ENCODE results near the gene MYL6. TPM values are rescaled to one million over a fixed set of nuclear protein-coding genes. Genes with fewer than 3 reads are reported as not detected.

The MYL6 gene
- total RNA-seq, 1 donor from 2014 or later, result 859 TPM

GRCh38 chr12:56129206-56129941 is 28.8 kb upstream of the MYL6 start:
- peaks cover 47 to 60% (median 47%) of the 10 kb centered on the region in 3 donors for H3K4me1 ChIP-seq (ENCODE audit: control insufficient read depth in 3 of 3, insufficient read depth in 3 of 3, low read length in 3 of 3)
- peaks cover 38 to 40% (median 39%) of the 10 kb centered on the region in 3 donors for H3K36me3 ChIP-seq (ENCODE audit: control insufficient read depth in 3 of 3, insufficient read depth in 3 of 3, low read length in 3 of 3)
- peak overlapping the region; percentile 96 for H3K27ac ChIP-seq (ENCODE audit: low read depth, low read length)
- peak overlapping the region; percentile 93 to 97 (median 97) for H3K4me3 ChIP-seq (ENCODE audit: low read length in 3 of 3)
- peak overlapping the region; percentile 89 to 99 (median 96) for H3K9ac ChIP-seq (ENCODE audit: low read depth in 1 of 3, low read length in 3 of 3)
- H3K9me3 ChIP-seq (ENCODE audit: control insufficient read depth in 3 of 3, low read length in 3 of 3), result no peaks in the 10 kb centered on the region
- no peaks in the 10 kb centered on the region for H3K27me3 ChIP-seq (ENCODE audit: control insufficient read depth in 3 of 3, insufficient read depth in 3 of 3, low read length in 3 of 3)

- Histone ChIP-seq H3K27ac (ENCODE audit: low read depth, low read length) (peak overlapping the region; percentile 96), H3K36me3 (ENCODE audit: control insufficient read depth in 3 of 3, insufficient read depth in 3 of 3, low read length in 3 of 3) (peaks cover 40 to 45% (median 44%) of the 10 kb centered on the region in 3 donors), H3K9me3 (ENCODE audit: control insufficient read depth in 3 of 3, low read length in 3 of 3) (no peaks in the 10 kb centered on the region), H3K4me1 (ENCODE audit: control insufficient read depth in 3 of 3, insufficient read depth in 3 of 3, low read length in 3 of 3) (peaks cover 41 to 56% (median 44%) of the 10 kb centered on the region in 3 donors), H3K4me3 (ENCODE audit: low read length in 3 of 3) (peak overlapping the region; percentile 93 to 97 (median 97)), H3K9ac (ENCODE audit: low read depth in 1 of 3, low read length in 3 of 3) (peak overlapping the region; percentile 8 to 99 (median 96)), H3K27me3 (ENCODE audit: control insufficient read depth in 3 of 3, insufficient read depth in 3 of 3, low read length in 3 of 3) (no peaks in the 10 kb centered on the region)
These were observed 28.1 kb upstream of the MYL6 start for GRCh38 chr12:56129942-56130495.

GRCh38 chr12:56130876-56131275 is 27.3 kb upstream of the MYL6 start:
- Histone ChIP-seq H3K9ac (ENCODE audit: low read depth in 1 of 3, low read length in 3 of 3) (peak overlapping the region in 1 of 3 donors; percentile 99), H3K9me3 (ENCODE audit: control insufficient read depth in 3 of 3, low read length in 3 of 3) (no peaks in the 10 kb centered on the region), H3K4me3 (ENCODE audit: low read length in 3 of 3) (no peak overlapping the region), H3K27me3 (ENCODE audit: control insufficient read depth in 3 of 3, insufficient read depth in 3 of 3, low read length in 3 of 3) (no peaks in the 10 kb centered on the region), H3K36me3 (ENCODE audit: control insufficient read depth in 3 of 3, insufficient read depth in 3 of 3, low read length in 3 of 3) (peaks cover 43 to 50% (median 44%) of the 10 kb centered on the region in 3 donors), H3K27ac (ENCODE audit: low read depth, low read length) (peak overlapping the region; percentile 96), H3K4me1 (ENCODE audit: control insufficient read depth in 3 of 3, insufficient read depth in 3 of 3, low read length in 3 of 3) (peaks cover 33 to 48% (median 36%) of the 10 kb centered on the region in 3 donors)

- no peak overlapping the region for H3K27ac ChIP-seq (ENCODE audit: low read depth, low read length)
- peaks cover 77 to 84% (median 81%) of the 10 kb centered on the region in 3 donors for H3K36me3 ChIP-seq (ENCODE audit: control insufficient read depth in 3 of 3, insufficient read depth in 3 of 3, low read length in 3 of 3)
- H3K27me3 ChIP-seq (ENCODE audit: control insufficient read depth in 3 of 3, insufficient read depth in 3 of 3, low read length in 3 of 3), result no peaks in the 10 kb centered on the region
- no peak overlapping the region for H3K4me3 ChIP-seq (ENCODE audit: low read length in 3 of 3)
- H3K9ac ChIP-seq (ENCODE audit: low read depth in 1 of 3, low read length in 3 of 3), result no peak overlapping the region
- peaks cover 8 to 14% (median 11%) of the 10 kb centered on the region in 3 donors for H3K4me1 ChIP-seq (ENCODE audit: control insufficient read depth in 3 of 3, insufficient read depth in 3 of 3, low read length in 3 of 3)
- H3K9me3 ChIP-seq (ENCODE audit: control insufficient read depth in 3 of 3, low read length in 3 of 3), result no peaks in the 10 kb centered on the region
These were observed 23.3 kb upstream of the MYL6 start for GRCh38 chr12:56134897-56135296.

- Histone ChIP-seq H3K36me3 (ENCODE audit: control insufficient read depth in 3 of 3, insufficient read depth in 3 of 3, low read length in 3 of 3) (peaks cover 73 to 84% (median 83%) of the 10 kb centered on the region in 3 donors), H3K27ac (ENCODE audit: low read depth, low read length) (no peak overlapping the region), H3K27me3 (ENCODE audit: control insufficient read depth in 3 of 3, insufficient read depth in 3 of 3, low read length in 3 of 3) (no peaks in the 10 kb centered on the region)
These were observed 20.1 kb upstream of the MYL6 start for GRCh38 chr12:56137853-56138571.

GRCh38 chr12:56141946-56142784 is 16.0 kb upstream of the MYL6 start:
- Histone ChIP-seq H3K9me3 (ENCODE audit: control insufficient read depth in 3 of 3, low read length in 3 of 3) (no peaks in the 10 kb centered on the region), H3K27me3 (ENCODE audit: control insufficient read depth in 3 of 3, insufficient read depth in 3 of 3, low read length in 3 of 3) (no peaks in the 10 kb centered on the region), H3K36me3 (ENCODE audit: control insufficient read depth in 3 of 3, insufficient read depth in 3 of 3, low read length in 3 of 3) (peaks cover 70 to 71% (median 70%) of the 10 kb centered on the region in 3 donors), H3K4me1 (ENCODE audit: control insufficient read depth in 3 of 3, insufficient read depth in 3 of 3, low read length in 3 of 3) (peaks cover 10 to 13% (median 11%) of the 10 kb centered on the region in 3 donors), H3K27ac (ENCODE audit: low read depth, low read length) (no peak overlapping the region), H3K9ac (ENCODE audit: low read depth in 1 of 3, low read length in 3 of 3) (no peak overlapping the region), H3K4me3 (ENCODE audit: low read length in 3 of 3) (no peak overlapping the region)

More at GRCh38 chr12:56137853-56138571, 20.1 kb upstream of the MYL6 start:
- Histone ChIP-seq H3K4me3 (ENCODE audit: low read length in 3 of 3) (no peak overlapping the region), H3K9ac (ENCODE audit: low read depth in 1 of 3, low read length in 3 of 3) (no peak overlapping the region), H3K9me3 (ENCODE audit: control insufficient read depth in 3 of 3, low read length in 3 of 3) (no peaks in the 10 kb centered on the region), H3K4me1 (ENCODE audit: control insufficient read depth in 3 of 3, insufficient read depth in 3 of 3, low read length in 3 of 3) (peaks cover 3 to 5% (median 4%) of the 10 kb centered on the region in 3 donors)

GRCh38 chr12:56143217-56143616 is 14.9 kb upstream of the MYL6 start:
- H3K9ac ChIP-seq (ENCODE audit: low read depth in 1 of 3, low read length in 3 of 3), result no peak overlapping the region
- H3K27ac ChIP-seq (ENCODE audit: low read depth, low read length), result peak overlapping the region; percentile 4
- H3K36me3 ChIP-seq (ENCODE audit: control insufficient read depth in 3 of 3, insufficient read depth in 3 of 3, low read length in 3 of 3), result peaks cover 59 to 60% (median 60%) of the 10 kb centered on the region in 3 donors
- no peaks in the 10 kb centered on the region for H3K27me3 ChIP-seq (ENCODE audit: control insufficient read depth in 3 of 3, insufficient read depth in 3 of 3, low read length in 3 of 3)
- peaks cover 10 to 13% (median 11%) of the 10 kb centered on the region in 3 donors for H3K4me1 ChIP-seq (ENCODE audit: control insufficient read depth in 3 of 3, insufficient read depth in 3 of 3, low read length in 3 of 3)
- H3K9me3 ChIP-seq (ENCODE audit: control insufficient read depth in 3 of 3, low read length in 3 of 3), result no peaks in the 10 kb centered on the region
- H3K4me3 ChIP-seq (ENCODE audit: low read length in 3 of 3), result no peak overlapping the region

- peaks cover 10 to 13% (median 11%) of the 10 kb centered on the region in 3 donors for H3K4me1 ChIP-seq (ENCODE audit: control insufficient read depth in 3 of 3, insufficient read depth in 3 of 3, low read length in 3 of 3)
These were observed 14.3 kb upstream of the MYL6 start for GRCh38 chr12:56143870-56144269.

GRCh38 chr12:56145217-56145616 is 12.9 kb upstream of the MYL6 start:
- H3K36me3 ChIP-seq (ENCODE audit: control insufficient read depth in 3 of 3, insufficient read depth in 3 of 3, low read length in 3 of 3), result peaks cover 46 to 48% (median 47%) of the 10 kb centered on the region in 3 donors
- no peak overlapping the region for H3K9ac ChIP-seq (ENCODE audit: low read depth in 1 of 3, low read length in 3 of 3)

More at GRCh38 chr12:56143870-56144269, 14.3 kb upstream of the MYL6 start:
- Histone ChIP-seq H3K4me3 (ENCODE audit: low read length in 3 of 3) (no peak overlapping the region), H3K27me3 (ENCODE audit: control insufficient read depth in 3 of 3, insufficient read depth in 3 of 3, low read length in 3 of 3) (no peaks in the 10 kb centered on the region), H3K9ac (ENCODE audit: low read depth in 1 of 3, low read length in 3 of 3) (peak overlapping the region in 1 of 3 donors; percentile 16), H3K9me3 (ENCODE audit: control insufficient read depth in 3 of 3, low read length in 3 of 3) (no peaks in the 10 kb centered on the region), H3K36me3 (ENCODE audit: control insufficient read depth in 3 of 3, insufficient read depth in 3 of 3, low read length in 3 of 3) (peaks cover 53 to 54% (median 53%) of the 10 kb centered on the region in 3 donors), H3K27ac (ENCODE audit: low read depth, low read length) (peak overlapping the region; percentile 4)

More at GRCh38 chr12:56145217-56145616, 12.9 kb upstream of the MYL6 start:
- Histone ChIP-seq H3K4me3 (ENCODE audit: low read length in 3 of 3) (no peak overlapping the region), H3K4me1 (ENCODE audit: control insufficient read depth in 3 of 3, insufficient read depth in 3 of 3, low read length in 3 of 3) (peaks cover 10 to 13% (median 11%) of the 10 kb centered on the region in 3 donors), H3K27me3 (ENCODE audit: control insufficient read depth in 3 of 3, insufficient read depth in 3 of 3, low read length in 3 of 3) (no peaks in the 10 kb centered on the region), H3K9me3 (ENCODE audit: control insufficient read depth in 3 of 3, low read length in 3 of 3) (no peaks in the 10 kb centered on the region), H3K27ac (ENCODE audit: low read depth, low read length) (no peak overlapping the region)

Data from skeletal muscle tissue (tissue), 4 donors.